NCI-H187 treated with DMSO at 0.1 percent for 48 hours (cell line): ENCODE measurements around the gene KLHL36.

Experiments used
- DNase-seq: peaks from one replicate; lab custom pipeline; 2025; lab: John Stamatoyannopoulos, UW

The KLHL36 gene

GRCh38 chr16:84648595-84649510, 542 bp downstream of the KLHL36 start:
- DNase-seq = no peak

GRCh38 chr16:84649511-84649861, 1.2 kb downstream of the KLHL36 start:
- no peak for DNase-seq

GRCh38 chr16:84650062-84650991, 2.0 kb downstream of the KLHL36 start:
- DNase-seq = no peak

- no peak for DNase-seq
Observed at GRCh38 chr16:84652566-84652965, 4.3 kb downstream of the KLHL36 start.

GRCh38 chr16:84654238-84654637, 5.9 kb downstream of the KLHL36 start:
- DNase-seq = no peak

GRCh38 chr16:84654998-84655397, 6.7 kb downstream of the KLHL36 start:
- DNase-seq = no peak

- no peak for DNase-seq
Observed at GRCh38 chr16:84656649-84657048, 8.3 kb downstream of the KLHL36 start.

GRCh38 chr16:84657229-84657837, 9.0 kb downstream of the KLHL36 start:
- DNase-seq = no peak

GRCh38 chr16:84658690-84659089, 10.4 kb downstream of the KLHL36 start:
- DNase-seq = no peak

GRCh38 chr16:84659656-84660300, 11.5 kb downstream of the KLHL36 start:
- DNase-seq = no peak

- DNase-seq = no peak
Observed at GRCh38 chr16:84660973-84661372, 12.7 kb downstream of the KLHL36 start.

GRCh38 chr16:84661418-84662060, 13.2 kb downstream of the KLHL36 start:
- DNase-seq = no peak

- no peak for DNase-seq
Observed at GRCh38 chr16:84662471-84662870, 14.2 kb downstream of the KLHL36 start.

GRCh38 chr16:84663433-84664101, 15.3 kb downstream of the KLHL36 start:
- no peak for DNase-seq

GRCh38 chr16:84665359-84665758, 17.0 kb downstream of the KLHL36 start:
- DNase-seq = no peak

- no peak for DNase-seq
Observed at GRCh38 chr16:84665843-84666242, 17.5 kb downstream of the KLHL36 start.

GRCh38 chr16:84667600-84668309, 19.4 kb downstream of the KLHL36 start:
- DNase-seq = no peak

- no peak for DNase-seq
Observed at GRCh38 chr16:84670063-84670462, 21.8 kb downstream of the KLHL36 start.

- no peak for DNase-seq
Observed at GRCh38 chr16:84672276-84673202, 24.2 kb downstream of the KLHL36 start.
